ENCODE measurements around the gene ST8SIA2.
"Not testable (repeated sequence)": the region's sequence is repeated elsewhere in the genome, so short reads cannot be mapped to it uniquely, and the experiment has no call there.

ST8SIA2 gene

GRCh38 chr15:92444631-92445030, 51.0 kb downstream of the ST8SIA2 start:
- DNase-seq: no peak

- DNase-seq: no peak
These were observed 54.7 kb downstream of the ST8SIA2 start for GRCh38 chr15:92448370-92448769.

- no peak for DNase-seq
These were observed 55.8 kb downstream of the ST8SIA2 start for GRCh38 chr15:92449476-92449875.

- no peak for DNase-seq
These were observed 57.6 kb downstream of the ST8SIA2 start for GRCh38 chr15:92451225-92451825.

GRCh38 chr15:92452143-92452542, 58.5 kb downstream of the ST8SIA2 start:
- no peak for DNase-seq

- no peak for DNase-seq
These were observed 59.9 kb downstream of the ST8SIA2 start for GRCh38 chr15:92453607-92454006.

- no peak for DNase-seq
These were observed 60.9 kb downstream of the ST8SIA2 start for GRCh38 chr15:92454555-92455105.

GRCh38 chr15:92455271-92455670, 61.6 kb downstream of the ST8SIA2 start:
- DNase-seq: no peak

- no peak for DNase-seq
These were observed 63.9 kb downstream of the ST8SIA2 start for GRCh38 chr15:92457471-92458041.

GRCh38 chr15:92460023-92460422, 66.3 kb downstream of the ST8SIA2 start:
- no peak for DNase-seq

GRCh38 chr15:92462424-92463125, 68.9 kb downstream of the ST8SIA2 start:
- no peak for DNase-seq

- DNase-seq: no peak
These were observed 69.7 kb downstream of the ST8SIA2 start for GRCh38 chr15:92463352-92463751.

GRCh38 chr15:92463826-92464225, 70.1 kb downstream of the ST8SIA2 start:
- DNase-seq: no peak

- no peak for DNase-seq
These were observed 73.2 kb downstream of the ST8SIA2 start for GRCh38 chr15:92466834-92467233.

GRCh38 chr15:92467245-92467644, 73.6 kb downstream of the ST8SIA2 start:
- no peak for DNase-seq

GRCh38 chr15:92468991-92469390, 75.3 kb downstream of the ST8SIA2 start:
- no peak for DNase-seq

- no peak for DNase-seq
These were observed 77.6 kb downstream of the ST8SIA2 start for GRCh38 chr15:92471288-92471687.

- no peak for DNase-seq
These were observed 80.1 kb downstream of the ST8SIA2 start for GRCh38 chr15:92473756-92474155.

GRCh38 chr15:92479730-92480129, 86.0 kb downstream of the ST8SIA2 start:
- not testable (repeated sequence) for DNase-seq

GRCh38 chr15:92480361-92480760, 86.7 kb downstream of the ST8SIA2 start:
- DNase-seq: no peak

GRCh38 chr15:92485441-92485840, 91.8 kb downstream of the ST8SIA2 start:
- DNase-seq: no peak

GRCh38 chr15:92492551-92493115, 99.0 kb downstream of the ST8SIA2 start:
- no peak for DNase-seq

- no peak for DNase-seq
These were observed 101.2 kb downstream of the ST8SIA2 start for GRCh38 chr15:92494806-92495336.

- no peak for DNase-seq
These were observed 101.8 kb downstream of the ST8SIA2 start for GRCh38 chr15:92495446-92495845.

Data from hematopoietic multipotent progenitor cell treated with erythropoietin and hydrocortisone succinate and interleukin-3 and kit ligand, for 8 days (in vitro differentiated cells).